RPMI7951 (cell line): ENCODE results near the gene UBFD1. TPM values are rescaled to one million over a fixed set of nuclear protein-coding genes. Genes with fewer than 3 reads are reported as not detected.
"Not testable (repeated sequence)": the region's sequence is repeated elsewhere in the genome, so short reads cannot be mapped to it uniquely, and the experiment has no call there.

ENCODE experiments used
- DNase-seq: peaks from one replicate; pipeline ENCODE4 v3.0.0-alpha.2; 2012; ENCODE audit warnings: low read depth
- total RNA-seq: library from RNA; depleted of rRNA; stranded (reverse); fragments of >200 nt; shearing (Covaris generic); gene quantifications from 2 replicates; pipeline ENCODE4 v1.2.3, GENCODE V29; 2014; rRNA removed

UBFD1 gene
- total RNA-seq, 1 experiment from 2014 or later: 52.6 TPM

DNA sequence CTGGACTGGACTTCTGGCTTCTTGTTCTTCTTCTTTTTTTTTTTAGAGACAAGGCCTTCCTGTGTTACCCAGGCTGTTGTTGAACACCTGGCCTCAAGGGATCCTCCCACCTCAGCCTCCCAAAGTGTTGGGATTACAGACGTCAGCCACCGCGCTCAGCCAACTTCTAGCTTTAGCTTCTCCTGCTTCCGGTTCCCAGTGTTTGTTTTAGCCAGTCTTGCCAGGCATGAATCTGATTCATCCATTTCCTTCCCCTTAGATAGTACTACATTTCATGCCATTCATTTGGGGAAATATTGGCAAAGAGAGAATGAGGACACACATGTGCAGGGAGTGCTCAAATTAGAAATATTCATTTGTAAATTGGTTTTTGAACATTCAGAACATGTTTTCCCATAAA lies 50.7 kb downstream of the UBFD1 start:
- no peak for DNase-seq

DNA sequence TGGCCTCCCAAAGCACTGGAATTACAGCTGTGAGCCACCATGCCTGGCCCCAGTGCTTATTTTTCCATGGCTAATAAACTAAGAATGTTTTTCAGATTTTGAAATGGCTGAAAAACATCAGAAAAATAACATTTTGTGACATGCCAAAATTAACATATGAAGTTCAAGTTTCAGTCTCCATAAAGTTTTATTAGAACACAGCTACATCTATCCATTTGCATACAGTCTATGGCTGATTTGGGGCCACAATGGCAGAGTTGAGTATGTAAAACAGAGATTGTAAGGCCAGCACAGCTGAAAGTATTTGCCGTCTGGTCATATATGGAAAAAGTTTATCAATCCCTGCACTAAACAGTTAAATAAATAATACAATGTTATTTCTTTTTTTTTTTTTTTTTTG lies 52.4 kb downstream of the UBFD1 start:
- no peak for DNase-seq

DNA sequence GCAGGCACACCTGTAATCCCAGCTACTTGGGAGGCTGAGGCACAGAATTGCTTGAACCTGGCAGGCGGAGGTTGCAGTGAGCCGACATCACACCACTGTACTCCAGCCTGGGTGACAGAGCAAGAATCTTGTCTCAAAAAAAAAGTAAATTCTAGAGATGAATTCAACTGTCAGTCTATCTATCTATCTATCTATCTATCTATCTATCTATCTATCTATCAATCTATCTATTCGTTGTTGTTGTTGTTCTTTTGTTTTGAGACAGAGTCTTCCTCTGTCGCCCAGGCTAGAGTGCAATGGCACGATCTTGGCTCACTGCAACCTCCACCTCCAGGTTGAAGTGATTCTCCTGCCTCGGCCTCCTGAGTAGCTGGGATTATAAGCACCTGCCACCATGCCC lies 53.4 kb downstream of the UBFD1 start:
- not testable (repeated sequence) for DNase-seq

DNA sequence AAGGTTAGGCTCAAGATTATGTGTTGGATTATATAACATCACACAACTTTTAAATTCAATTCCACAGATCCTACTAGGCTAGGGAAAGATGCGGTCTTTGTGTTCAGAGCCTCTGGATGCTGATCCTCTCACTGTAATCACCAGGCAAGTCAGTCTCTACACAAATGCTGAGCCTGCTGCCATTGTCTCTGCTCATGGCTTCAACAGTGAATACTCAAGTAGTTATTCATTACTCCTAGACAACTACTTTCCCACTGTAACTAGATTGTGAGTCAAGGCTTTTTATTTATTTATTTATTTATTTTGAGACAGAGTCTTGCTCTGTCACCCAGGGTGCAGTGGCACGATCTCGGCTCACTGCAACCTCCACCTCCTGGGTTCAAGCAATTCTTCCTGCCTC lies 54.4 kb downstream of the UBFD1 start:
- DNase-seq: no peak

DNA sequence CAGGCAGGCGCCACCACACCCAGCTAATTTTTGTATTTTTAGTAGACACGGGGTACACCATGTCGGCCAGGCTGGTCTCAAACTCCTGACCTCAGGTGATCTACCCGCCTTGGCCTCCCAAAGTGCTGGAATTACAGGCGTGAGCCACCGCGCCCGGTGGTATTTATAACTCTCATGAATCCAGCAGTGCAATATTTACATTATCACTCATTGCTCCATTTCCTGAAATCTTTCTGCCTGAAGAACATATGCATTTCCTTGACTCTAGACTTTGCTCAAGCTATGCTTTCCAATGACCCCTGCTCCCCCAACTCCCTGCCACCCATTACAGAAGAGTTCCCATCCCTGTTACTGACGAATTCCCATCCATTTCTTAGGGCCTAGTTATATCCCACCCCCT lies 58.3 kb downstream of the UBFD1 start:
- no peak for DNase-seq

Other genes starting within 250 kb of the UBFD1 start
- gene COG7, start 104.5 kb upstream of the UBFD1 start, total RNA-seq: 11.2 and 11.9 TPM in 2 replicates
- gene GGA2, start 47.2 kb upstream of the UBFD1 start, total RNA-seq: 8.8 and 9.1 TPM in 2 replicates
- 10.6 and 12.7 TPM in 2 replicates for gene EARS2, start 377 bp upstream of the UBFD1 start, total RNA-seq
- gene NDUFAB1, start 38.6 kb downstream of the UBFD1 start, total RNA-seq: 156 and 176 TPM in 2 replicates
- gene PALB2, start 83.6 kb downstream of the UBFD1 start, total RNA-seq: 9.1 and 11.4 TPM in 2 replicates
- 36.5 and 43.2 TPM in 2 replicates for gene DCTN5, start 83.7 kb downstream of the UBFD1 start, total RNA-seq
- 83.6 and 86.3 TPM in 2 replicates for gene PLK1, start 121.2 kb downstream of the UBFD1 start, total RNA-seq
- not detected in 2 replicates for gene ERN2, start 155.5 kb downstream of the UBFD1 start, total RNA-seq
- gene CHP2, start 197.3 kb downstream of the UBFD1 start, total RNA-seq: not detected in 2 replicates